Small intestine (tissue), 7 donors: ENCODE results near the gene DTHD1. TPM values are rescaled to one million over a fixed set of nuclear protein-coding genes. Genes with fewer than 3 reads are reported as not detected.

Experiments
- DNase-seq, 2 donors: peaks; one replicate each; pipeline versions ENCODE4 v3.0.0 to v3.0.0-alpha.2; 2013
- FAIRE-seq: peaks from 2 replicates; lab custom pipeline; 2012; peaks lifted over from hg19 to GRCh38; lab: Jason Lieb, UNC
- H3K27ac ChIP-seq, 3 donors: one replicate each; pipeline ENCODE4 v1.5.1; 2013; ENCODE audit warnings: low read length in 2 of 3, mild to moderate bottlenecking in 2 of 3, control low read depth in 1 of 3, inconsistent platforms in 1 of 3, low read depth in 1 of 3, moderate library complexity in 1 of 3
- H3K27me3 ChIP-seq, 3 donors: one replicate each; pipeline ENCODE4 v1.6.1; 2013; ENCODE audit warnings: low read length in 3 of 3, inconsistent platforms in 1 of 3; ENCODE audit not compliant: control insufficient read depth in 3 of 3, insufficient read depth in 3 of 3
- H3K36me3 ChIP-seq, 3 donors: one replicate each; pipeline ENCODE4 v1.6.1; 2013; ENCODE audit warnings: low read length in 3 of 3, inconsistent platforms in 1 of 3, low read depth in 1 of 3, mild to moderate bottlenecking in 1 of 3, moderate library complexity in 1 of 3; ENCODE audit not compliant: control insufficient read depth in 3 of 3, insufficient read depth in 2 of 3
- H3K4me1 ChIP-seq, 3 donors: one replicate each; pipeline ENCODE4 v1.6.1; 2013; ENCODE audit warnings: low read length in 2 of 3, inconsistent platforms in 1 of 3, low read depth in 1 of 3, mild to moderate bottlenecking in 1 of 3, moderate library complexity in 1 of 3; ENCODE audit not compliant: control insufficient read depth in 3 of 3, insufficient read depth in 2 of 3
- H3K4me3 ChIP-seq, 3 donors: one replicate each; pipeline ENCODE4 v1.5.1; 2013; ENCODE audit warnings: low read length in 3 of 3, control low read depth in 1 of 3, inconsistent platforms in 1 of 3, low read depth in 1 of 3, mild to moderate bottlenecking in 1 of 3, moderate library complexity in 1 of 3
- H3K9me3 ChIP-seq, 2 donors: one replicate each; pipeline ENCODE4 v1.6.1; 2013; ENCODE audit warnings: low read depth in 1 of 2, low read length in 1 of 2; ENCODE audit not compliant: control insufficient read depth in 2 of 2, insufficient read depth in 1 of 2
- WGBS, 3 donors: extraction: QIAGEN DNeasy Blood & Tissue Kit; methylation state at CpG; one replicate each; pipeline ENCODE4 v1.1.7; 2013; 5-methylcytosine and 5-hydroxymethylcytosine counted together
- polyA plus RNA-seq, 4 donors: library from polyadenylated mRNA; stranded (reverse) in 3 of 4; unstranded in 1 of 4; fragments of 200-250 nt in 3 of 4; fragments of 120-200 nt in 1 of 4; gene quantifications; one replicate each; pipeline versions ENCODE4 v1.2.1 to v1.2.3, GENCODE V29; 2013
- donor health status: healthy with polysubstance abuse.
- donor health status: control.
- donor health status: control.
- donor health status: Bipolar disorder and iron deficiency.
- donor health status: healthy.

The DTHD1 gene
- polyA plus RNA-seq, 4 donors, result 0.01 to 0.27 (median 0.04) TPM; not detected in 1

- FAIRE-seq, result no peak
Observed at GRCh38 chr4:36264207-36264826, 17.1 kb upstream of the DTHD1 start.

DNA sequence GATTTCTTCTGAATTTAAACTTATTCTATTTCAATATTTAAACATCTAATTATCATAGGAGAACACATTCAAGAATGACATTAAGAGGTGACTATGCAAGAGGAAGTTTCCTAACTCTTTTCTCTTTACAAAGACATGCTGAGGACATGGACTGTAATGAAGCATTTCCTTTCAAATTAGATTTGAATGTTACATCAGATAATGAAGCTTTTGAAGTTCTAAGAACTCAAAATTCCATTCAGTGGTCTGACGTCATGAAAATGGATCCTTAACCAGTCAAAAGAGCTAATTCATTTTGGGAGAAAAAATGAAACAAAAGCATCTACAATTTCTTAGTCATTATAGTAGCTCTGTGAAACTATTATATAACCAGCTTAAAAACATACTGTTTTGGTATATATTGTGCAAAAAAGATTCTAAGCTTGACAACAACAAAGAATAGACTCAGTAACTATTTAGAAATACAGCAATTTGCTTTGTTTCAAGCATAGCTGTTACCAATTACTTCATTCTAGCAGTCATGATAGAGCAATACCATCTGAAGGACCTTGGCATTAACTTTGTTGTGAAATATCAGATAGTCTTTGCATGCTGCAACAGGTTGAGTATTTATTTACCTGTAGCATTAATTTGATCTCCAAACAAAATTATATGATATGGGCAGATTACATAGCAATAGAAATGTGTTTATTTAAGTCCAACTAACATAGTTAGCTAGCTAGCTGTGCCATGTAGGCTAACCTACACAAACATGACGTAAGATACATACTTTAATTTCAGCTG lies 13.7 kb upstream of the DTHD1 start:
- DNase-seq (peak in 1 of 2 donors; percentile 25), FAIRE-seq (no peak)
- WGBS, 3 donors, result 57 to 69% (median 68%) methylated on average over 2 of the region's 2 CpGs
- Histone ChIP-seq H3K4me3 (no peak overlapping the region), H3K36me3 (no peaks in the 10 kb centered on the region), H3K4me1 (peaks cover 0 to 2% (median 0%) of the 10 kb centered on the region in 3 donors), H3K27me3 (no peaks in the 10 kb centered on the region), H3K27ac (no peak overlapping the region), H3K9me3 (no peaks in the 10 kb centered on the region)

More at GRCh38 chr4:36264207-36264826, 17.1 kb upstream of the DTHD1 start:
- Histone ChIP-seq H3K27me3 (no peaks in the 10 kb centered on the region), H3K4me1 (peaks cover 0 to 2% (median 0%) of the 10 kb centered on the region in 3 donors), H3K9me3 (no peaks in the 10 kb centered on the region), H3K4me3 (no peak overlapping the region), H3K27ac (no peak overlapping the region), H3K36me3 (no peaks in the 10 kb centered on the region)
- 42 to 82% (median 53%) methylated on average over 2 of the region's 2 CpGs for WGBS, 3 donors
- DNase-seq, result peak in 1 of 2 donors; percentile 24

- FAIRE-seq, result no peak
- no peak overlapping the region for H3K27ac ChIP-seq
- H3K9me3 ChIP-seq, result no peaks in the 10 kb centered on the region
- H3K36me3 ChIP-seq, result no peaks in the 10 kb centered on the region
- no peak overlapping the region for H3K4me3 ChIP-seq
- peaks cover 0 to 2% (median 0%) of the 10 kb centered on the region in 3 donors for H3K4me1 ChIP-seq
- WGBS, 3 donors, result 72 to 91% (median 75%) methylated on average over 4 of the region's 4 CpGs
- peak in 1 of 2 donors; percentile 27 for DNase-seq
- no peaks in the 10 kb centered on the region for H3K27me3 ChIP-seq
Observed at GRCh38 chr4:36269101-36269500, 12.3 kb upstream of the DTHD1 start.

DNA sequence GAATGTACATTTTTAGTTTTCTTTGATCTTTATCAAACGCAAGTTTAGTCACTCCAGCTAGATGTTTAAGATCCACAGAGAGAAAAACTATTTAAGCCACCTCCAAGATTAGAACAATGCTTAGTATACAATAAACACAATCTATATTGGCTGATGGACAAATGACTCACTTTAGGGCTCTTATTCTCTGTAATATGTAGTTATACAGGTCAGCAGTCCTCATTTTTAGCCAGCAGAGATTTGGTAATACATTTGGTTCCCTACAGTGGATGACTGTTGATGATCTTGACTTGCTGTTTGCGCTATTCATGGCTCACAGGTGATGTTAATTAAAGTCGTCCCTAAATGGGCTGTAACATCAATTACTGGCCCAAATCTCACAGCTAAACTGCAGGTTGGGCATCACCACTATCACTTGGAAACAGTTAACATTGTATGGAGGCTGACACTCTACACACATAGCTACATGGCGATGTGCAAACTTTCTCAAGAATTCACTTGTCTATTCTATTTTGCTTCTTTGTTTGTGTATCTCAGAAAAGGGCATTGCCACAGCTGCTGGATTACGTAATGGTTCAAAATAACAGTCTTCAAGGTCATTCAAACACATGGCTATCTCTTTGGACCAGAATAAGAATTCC lies 11.8 kb upstream of the DTHD1 start:
- Histone ChIP-seq H3K27me3 (no peaks in the 10 kb centered on the region), H3K27ac (no peak overlapping the region), H3K36me3 (no peaks in the 10 kb centered on the region), H3K4me1 (peaks cover 0 to 2% (median 0%) of the 10 kb centered on the region in 3 donors), H3K4me3 (no peak overlapping the region), H3K9me3 (no peaks in the 10 kb centered on the region)
- 80 to 84% (median 82%) methylated on average over 5 of the region's 5 CpGs for WGBS, 3 donors
- DNase-seq (no peak), FAIRE-seq (no peak)

DNA sequence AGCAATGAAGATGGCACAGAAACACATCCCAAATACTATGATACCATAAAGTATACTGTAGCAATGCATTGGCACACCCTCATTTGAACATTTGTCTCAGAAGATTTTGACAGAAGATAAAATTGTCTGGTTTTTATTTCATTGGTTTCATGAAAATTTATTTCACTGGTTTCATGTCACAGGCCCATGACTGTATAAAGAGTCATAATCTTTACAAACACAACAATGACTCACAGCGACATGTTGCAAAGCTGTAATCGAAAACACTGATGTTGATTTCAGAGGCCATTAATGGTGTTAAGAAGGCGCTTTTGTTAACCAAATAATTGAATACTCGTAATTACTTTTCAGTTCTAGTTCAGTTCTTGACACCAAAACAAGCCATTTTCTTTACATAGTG lies 8.1 kb upstream of the DTHD1 start:
- no peaks in the 10 kb centered on the region for H3K36me3 ChIP-seq
- no peak overlapping the region for H3K4me3 ChIP-seq
- no peaks in the 10 kb centered on the region for H3K9me3 ChIP-seq
- 86 to 94% (median 90%) methylated on average over 4 of the region's 4 CpGs for WGBS, 3 donors
- H3K27me3 ChIP-seq, result no peaks in the 10 kb centered on the region
- H3K27ac ChIP-seq, result no peak overlapping the region
- H3K4me1 ChIP-seq, result no peaks in the 10 kb centered on the region
- FAIRE-seq (no peak), DNase-seq (no peak)

DNA sequence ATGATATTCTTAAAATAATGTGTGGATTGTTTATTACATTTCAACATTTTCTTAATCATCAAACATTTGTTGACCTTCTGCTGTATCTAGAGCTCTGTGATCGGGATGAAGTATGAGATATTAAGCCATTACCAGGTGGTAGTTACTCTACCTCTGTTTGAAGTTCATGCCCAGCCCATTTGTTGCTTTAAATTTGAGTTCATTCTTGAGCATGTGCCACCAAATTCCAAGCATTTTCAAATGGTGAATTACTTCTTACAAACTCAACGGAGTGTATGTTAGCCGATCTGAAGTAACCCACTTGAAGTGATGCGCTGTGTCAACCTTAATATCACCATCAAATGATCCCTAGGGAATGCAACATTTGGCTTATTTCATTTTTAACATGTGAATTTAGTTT lies 7.3 kb upstream of the DTHD1 start:
- DNase-seq, result no peak
- no peak overlapping the region for H3K4me3 ChIP-seq
- no peaks in the 10 kb centered on the region for H3K4me1 ChIP-seq
- WGBS, 3 donors, result 87 to 92% (median 90%) methylated on average over 4 of the region's 4 CpGs
- no peak overlapping the region for H3K27ac ChIP-seq
- no peak for FAIRE-seq
- H3K36me3 ChIP-seq, result no peaks in the 10 kb centered on the region
- no peaks in the 10 kb centered on the region for H3K27me3 ChIP-seq
- no peaks in the 10 kb centered on the region for H3K9me3 ChIP-seq

- no peaks in the 10 kb centered on the region for H3K4me1 ChIP-seq
- no peak for DNase-seq
- FAIRE-seq, result no peak
- no peak overlapping the region for H3K27ac ChIP-seq
- no peak overlapping the region for H3K4me3 ChIP-seq
- no peaks in the 10 kb centered on the region for H3K27me3 ChIP-seq
- 74 to 79% (median 75%) methylated on average over 4 of the region's 4 CpGs for WGBS, 3 donors
- H3K36me3 ChIP-seq, result no peaks in the 10 kb centered on the region
- H3K9me3 ChIP-seq, result no peaks in the 10 kb centered on the region
Observed at GRCh38 chr4:36277533-36277932, 3.9 kb upstream of the DTHD1 start.

DNA sequence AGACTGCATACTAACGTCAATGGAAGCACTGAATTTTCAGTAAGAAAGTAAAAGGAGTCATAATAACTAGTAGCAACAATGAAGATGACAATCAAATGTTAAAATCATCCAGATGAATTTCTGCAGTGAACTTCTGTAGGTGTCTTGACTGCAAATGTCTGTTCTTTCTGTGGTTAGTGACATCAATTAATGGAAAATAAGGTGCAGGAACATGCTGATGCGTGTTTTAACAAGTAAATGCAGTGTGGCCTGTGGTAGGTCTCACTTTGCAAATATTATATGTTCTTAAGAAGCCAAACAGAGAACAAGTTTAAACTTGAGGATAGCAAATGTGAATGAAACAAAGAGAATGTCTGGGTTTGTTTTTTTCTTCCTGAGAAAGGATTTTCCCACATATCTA lies 2.6 kb upstream of the DTHD1 start:
- no peak overlapping the region for H3K4me3 ChIP-seq
- no peaks in the 10 kb centered on the region for H3K27me3 ChIP-seq
- no peaks in the 10 kb centered on the region for H3K9me3 ChIP-seq
- 77 to 84% (median 78%) methylated on average over 2 of the region's 2 CpGs for WGBS, 3 donors
- H3K27ac ChIP-seq, result no peak overlapping the region
- no peaks in the 10 kb centered on the region for H3K4me1 ChIP-seq
- DNase-seq (peak in 1 of 2 donors; percentile 25), FAIRE-seq (no peak)
- no peaks in the 10 kb centered on the region for H3K36me3 ChIP-seq
